ENCODE measurements around the gene KRTAP1-1.
"Not testable (repeated sequence)": the region's sequence is repeated elsewhere in the genome, so short reads cannot be mapped to it uniquely, and the experiment has no call there.

The KRTAP1-1 gene

GRCh38 chr17:41009936-41010335 lies 31.3 kb downstream of the KRTAP1-1 start:
- no peak for DNase-seq

- DNase-seq: no peak
Observed at GRCh38 chr17:41009301-41009760, 31.9 kb downstream of the KRTAP1-1 start.

GRCh38 chr17:41008811-41009210 lies 32.4 kb downstream of the KRTAP1-1 start, which contains the start of gene KRTAP3-1:
TSS of gene KRTAP3-1 (minus strand) at chr17:41009128. CDS start at chr17:41009074, 54 bp downstream.
- DNase-seq: no peak

GRCh38 chr17:41004397-41004796 lies 36.9 kb downstream of the KRTAP1-1 start:
- DNase-seq: no peak

- no peak for DNase-seq
Observed at GRCh38 chr17:41003926-41004325, 37.3 kb downstream of the KRTAP1-1 start.

GRCh38 chr17:41002814-41003213 lies 38.4 kb downstream of the KRTAP1-1 start:
- DNase-seq: no peak

- DNase-seq: no peak
Observed at GRCh38 chr17:41001795-41002194, 39.5 kb downstream of the KRTAP1-1 start.

- not testable (repeated sequence) for DNase-seq
Observed at GRCh38 chr17:40999563-40999962, 41.7 kb downstream of the KRTAP1-1 start, which contains the start of gene KRTAP3-2. TSS of gene KRTAP3-2 (minus strand) at chr17:40999906. CDS start at chr17:40999853, 53 bp downstream.

GRCh38 chr17:40997361-40997760 lies 43.9 kb downstream of the KRTAP1-1 start:
- no peak for DNase-seq

- DNase-seq: no peak
Observed at GRCh38 chr17:40996829-40997228, 44.4 kb downstream of the KRTAP1-1 start.

- DNase-seq: no peak
Observed at GRCh38 chr17:40995116-40995515, 46.1 kb downstream of the KRTAP1-1 start.

- DNase-seq: no peak
Observed at GRCh38 chr17:40993839-40994238, 47.4 kb downstream of the KRTAP1-1 start, which contains the start of gene KRTAP3-3. TSS of gene KRTAP3-3 (minus strand) at chr17:40994164. CDS start at chr17:40994097, 67 bp downstream.

GRCh38 chr17:40993084-40993483 lies 48.2 kb downstream of the KRTAP1-1 start:
- DNase-seq: no peak

- no peak for DNase-seq
Observed at GRCh38 chr17:40992666-40993065, 48.6 kb downstream of the KRTAP1-1 start.

Data from activated CD4-positive, alpha-beta T cell treated with anti-CD3 and anti-CD28 coated beads for 1 hour (primary cell).